ENCODE data around the gene MAP1LC3B2.
"Not testable (repeated sequence)": the region's sequence is repeated elsewhere in the genome, so short reads cannot be mapped to it uniquely, and the experiment has no call there.

The MAP1LC3B2 gene

DNA sequence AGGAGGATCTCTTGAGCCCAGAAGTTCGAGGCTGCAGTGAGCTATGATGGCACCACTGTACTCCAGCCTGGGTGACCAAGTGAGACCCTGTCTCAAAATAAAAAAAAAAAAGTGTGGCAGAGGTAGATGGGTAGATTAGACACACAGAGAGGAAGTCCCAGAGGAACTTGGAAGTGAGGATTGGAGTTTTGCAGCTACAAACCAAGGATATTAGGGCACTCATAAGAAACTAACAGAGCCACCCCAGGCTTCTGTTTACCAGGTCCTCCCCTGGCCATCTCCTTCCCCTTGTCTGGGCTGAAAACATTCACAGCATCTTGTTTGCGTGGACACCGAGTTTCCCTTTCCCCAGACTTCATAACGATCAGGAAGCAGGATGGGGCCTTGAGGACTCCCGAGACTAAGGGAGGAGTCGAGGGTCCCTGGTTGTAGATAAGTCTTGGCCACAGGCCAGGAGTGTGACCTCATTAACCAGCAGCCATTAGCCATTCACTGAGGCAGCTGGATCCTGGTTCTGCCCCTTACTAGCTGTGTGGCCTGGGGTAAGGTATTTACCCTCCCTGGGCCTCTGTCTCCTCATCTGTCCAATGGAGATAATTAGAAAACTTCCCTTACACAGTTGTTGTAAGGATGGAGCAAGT lies 2.1 kb downstream of the MAP1LC3B2 start:
- Mint-ChIP-seq H3K4me1 (ENCODE audit: low read depth) (peaks cover 35% of the 10 kb centered on the region), H3K36me3 (ENCODE audit: low read depth) (peaks cover 1% of the 10 kb centered on the region), H3K9me3 (peaks cover 7% of the 10 kb centered on the region), H3K27me3 (no peaks in the 10 kb centered on the region), H3K27ac (no peak overlapping the region), H3K4me3 (no peak overlapping the region)
- no peak for DNase-seq

DNA sequence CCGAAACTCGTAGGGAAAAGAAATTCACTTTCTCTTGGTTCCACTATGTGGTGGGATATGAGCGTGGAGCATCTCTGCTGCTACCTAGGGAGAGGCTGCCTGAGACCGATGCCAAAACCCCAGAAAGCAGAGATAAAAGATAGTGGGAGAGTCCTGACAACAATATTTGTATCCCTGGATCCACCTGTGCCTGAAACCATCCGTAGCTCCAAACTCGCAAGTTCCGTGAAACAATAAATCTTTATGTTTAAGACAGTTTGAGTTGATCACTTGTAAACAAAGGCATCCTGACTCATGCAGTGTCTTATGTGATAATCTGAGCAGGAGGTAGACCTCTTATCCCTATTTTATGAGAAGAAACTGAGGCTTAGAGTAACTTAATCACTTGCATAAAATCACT lies 2.9 kb downstream of the MAP1LC3B2 start:
- Mint-ChIP-seq H3K36me3 (ENCODE audit: low read depth) (peaks cover 1% of the 10 kb centered on the region), H3K9me3 (peaks cover 7% of the 10 kb centered on the region), H3K4me3 (no peak overlapping the region), H3K27me3 (no peaks in the 10 kb centered on the region), H3K27ac (no peak overlapping the region), H3K4me1 (ENCODE audit: low read depth) (peaks cover 33% of the 10 kb centered on the region)
- DNase-seq = no peak

DNA sequence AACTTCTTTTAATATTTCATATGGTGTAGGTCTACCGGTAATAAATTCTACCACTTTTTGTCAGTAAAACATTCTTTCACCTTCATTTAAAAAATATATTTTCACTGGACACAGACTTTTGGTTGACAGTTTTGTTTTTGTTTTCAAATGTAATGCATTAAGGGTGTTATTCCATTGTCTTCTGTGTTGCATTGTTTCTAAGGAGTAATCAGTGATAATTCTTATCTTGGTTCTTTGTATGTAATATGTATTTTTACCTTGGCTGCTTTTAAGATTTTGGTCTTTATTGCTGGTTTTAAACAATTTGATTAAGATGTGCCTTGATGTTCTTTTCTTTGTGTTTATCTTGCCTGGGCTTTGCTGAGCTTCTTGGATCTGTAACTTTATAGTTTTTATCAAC lies 4.1 kb downstream of the MAP1LC3B2 start:
- Mint-ChIP-seq H3K4me1 (ENCODE audit: low read depth) (peaks cover 26% of the 10 kb centered on the region), H3K27ac (no peak overlapping the region), H3K9me3 (peaks cover 7% of the 10 kb centered on the region), H3K27me3 (no peaks in the 10 kb centered on the region), H3K36me3 (ENCODE audit: low read depth) (peaks cover 1% of the 10 kb centered on the region), H3K4me3 (no peak overlapping the region)
- no peak for DNase-seq

DNA sequence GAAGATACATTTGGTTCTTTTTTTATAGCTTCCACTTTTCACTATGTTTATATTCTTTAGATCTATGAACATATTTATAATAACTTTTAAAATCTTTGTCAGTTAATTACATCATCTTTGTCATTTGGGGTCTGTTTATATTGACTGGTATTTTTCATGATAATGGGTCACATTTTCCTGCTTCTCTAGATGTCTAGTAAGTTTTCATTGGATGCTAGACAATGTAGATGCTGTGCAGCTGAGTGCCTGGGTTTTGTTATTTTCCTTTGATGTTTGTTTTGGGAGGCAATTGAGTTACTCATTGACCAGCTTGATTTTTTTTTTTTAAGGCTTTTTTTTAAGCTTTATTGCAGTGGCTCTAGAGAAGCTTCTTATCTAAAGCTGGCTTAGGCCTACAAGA lies 4.9 kb downstream of the MAP1LC3B2 start:
- H3K4me3 Mint-ChIP-seq = no peak overlapping the region
- DNase-seq = no peak
- H3K27me3 Mint-ChIP-seq = no peaks in the 10 kb centered on the region
- peaks cover 18% of the 10 kb centered on the region for H3K4me1 Mint-ChIP-seq (ENCODE audit: low read depth)
- no peak overlapping the region for H3K27ac Mint-ChIP-seq
- H3K9me3 Mint-ChIP-seq = peaks cover 7% of the 10 kb centered on the region
- H3K36me3 Mint-ChIP-seq (ENCODE audit: low read depth) = peaks cover 1% of the 10 kb centered on the region

DNA sequence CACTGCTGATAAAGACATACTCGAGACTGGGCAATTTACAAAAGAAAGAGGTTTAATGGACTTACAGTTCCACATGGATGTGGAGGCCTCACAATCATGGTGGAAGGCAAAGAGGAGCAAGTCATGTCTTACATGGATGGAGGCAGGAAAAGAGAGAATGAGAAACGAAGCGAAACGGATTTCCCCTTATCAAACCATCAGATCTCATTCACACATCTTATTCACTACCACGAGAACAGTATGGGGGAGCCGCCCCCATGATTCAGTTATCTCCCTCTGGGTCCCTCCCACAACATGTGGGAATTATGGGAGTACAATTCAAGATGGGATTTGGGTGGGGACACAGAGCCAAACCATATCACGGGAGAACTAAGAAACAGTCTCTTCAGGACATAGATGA lies 6.0 kb downstream of the MAP1LC3B2 start:
- H3K27ac Mint-ChIP-seq; H3K27me3 Mint-ChIP-seq; DNase-seq; H3K36me3 Mint-ChIP-seq (ENCODE audit: low read depth); H3K9me3 Mint-ChIP-seq; H3K4me3 Mint-ChIP-seq; H3K4me1 Mint-ChIP-seq (ENCODE audit: low read depth): not testable (repeated sequence)

DNA sequence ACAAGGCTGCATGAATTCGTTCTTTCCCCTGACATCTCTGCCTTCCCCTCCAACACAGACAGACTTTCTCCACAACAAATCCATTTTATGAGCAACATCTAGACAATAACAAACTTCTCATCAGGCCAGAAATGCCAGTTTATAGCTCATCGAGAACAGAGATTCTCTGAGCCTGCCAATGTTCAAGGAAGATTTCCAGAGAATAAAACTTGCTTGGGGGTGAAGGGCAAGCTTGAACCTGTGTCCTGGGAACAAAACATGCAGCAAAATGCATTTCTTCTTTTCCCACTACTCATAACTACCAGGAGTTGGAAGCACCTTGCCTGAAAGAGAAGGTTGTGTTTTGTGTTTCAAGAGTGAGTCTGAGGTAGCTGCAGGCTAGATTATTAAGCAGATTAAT lies 6.8 kb downstream of the MAP1LC3B2 start:
- H3K36me3 Mint-ChIP-seq (ENCODE audit: low read depth) = peaks cover 1% of the 10 kb centered on the region
- H3K27ac Mint-ChIP-seq = no peak overlapping the region
- H3K4me1 Mint-ChIP-seq (ENCODE audit: low read depth) = peaks cover 2% of the 10 kb centered on the region
- peaks cover 9% of the 10 kb centered on the region for H3K9me3 Mint-ChIP-seq
- H3K4me3 Mint-ChIP-seq = no peak overlapping the region
- no peaks in the 10 kb centered on the region for H3K27me3 Mint-ChIP-seq
- no peak for DNase-seq

DNA sequence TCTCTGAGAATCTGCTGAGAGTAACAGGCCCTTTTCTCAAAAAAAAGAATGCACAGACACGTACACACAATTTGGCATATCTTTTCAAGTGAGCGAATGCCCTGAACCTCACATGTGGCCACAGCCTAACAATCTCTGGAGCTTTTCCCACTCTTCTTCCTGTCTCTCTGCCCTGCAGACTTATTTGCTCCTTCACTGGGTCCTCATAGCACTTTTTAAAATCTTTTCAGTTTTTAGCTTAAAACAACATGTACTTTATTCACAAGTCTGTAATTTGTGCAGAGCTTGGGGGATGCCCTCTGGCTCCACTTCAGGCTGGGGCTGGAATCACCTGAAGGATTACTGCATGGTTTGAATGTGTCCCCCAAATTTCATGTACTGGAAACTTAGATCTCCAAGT lies 9.0 kb downstream of the MAP1LC3B2 start:
- no peak for DNase-seq
- Mint-ChIP-seq H3K4me1 (ENCODE audit: low read depth) (no peaks in the 10 kb centered on the region), H3K27ac (no peak overlapping the region), H3K27me3 (no peaks in the 10 kb centered on the region), H3K36me3 (ENCODE audit: low read depth) (peaks cover 1% of the 10 kb centered on the region), H3K4me3 (no peak overlapping the region), H3K9me3 (peaks cover 9% of the 10 kb centered on the region)

DNA sequence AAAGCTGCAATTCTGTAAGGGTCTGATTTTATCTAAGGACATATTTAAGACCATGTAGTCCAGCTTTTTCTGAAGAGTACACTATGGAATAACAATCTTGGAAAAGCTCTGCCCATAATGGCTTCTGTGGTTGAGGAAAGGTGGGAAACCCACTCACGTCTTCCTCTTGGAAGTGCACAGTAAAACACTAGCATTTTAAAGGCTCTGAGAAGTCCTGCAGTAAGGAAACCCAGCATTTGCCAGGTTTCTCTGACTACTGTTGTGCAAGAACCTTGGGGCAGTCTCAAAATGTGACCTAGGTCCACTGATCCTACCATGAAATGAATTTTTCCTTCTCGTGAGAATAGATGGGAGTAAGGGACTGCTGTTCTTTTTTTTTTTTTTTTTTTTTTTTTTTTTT lies 11.9 kb downstream of the MAP1LC3B2 start:
- H3K27me3 Mint-ChIP-seq = no peaks in the 10 kb centered on the region
- no peak overlapping the region for H3K4me3 Mint-ChIP-seq
- H3K36me3 Mint-ChIP-seq (ENCODE audit: low read depth) = no peaks in the 10 kb centered on the region
- H3K4me1 Mint-ChIP-seq (ENCODE audit: low read depth) = no peaks in the 10 kb centered on the region
- no peak overlapping the region for H3K27ac Mint-ChIP-seq
- peaks cover 2% of the 10 kb centered on the region for H3K9me3 Mint-ChIP-seq
- no peak for DNase-seq

DNA sequence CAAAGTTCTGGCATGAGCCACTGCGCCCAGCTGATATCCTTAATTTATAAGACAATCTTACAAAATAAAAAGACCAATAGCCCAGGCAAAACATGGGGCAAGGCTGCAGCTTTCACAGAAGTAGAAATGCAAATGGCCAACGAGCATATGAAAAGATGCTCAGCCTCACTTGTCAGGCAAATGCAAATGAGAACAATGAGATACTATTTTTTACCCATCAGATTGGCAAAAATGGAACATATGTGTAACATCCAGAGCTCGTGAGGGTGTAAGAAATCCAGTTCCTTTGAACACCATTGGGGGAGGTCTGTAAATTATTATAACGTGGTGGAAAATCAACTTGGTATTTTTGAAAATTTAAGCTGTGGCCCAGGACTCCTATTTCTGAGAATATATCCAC lies 14.6 kb downstream of the MAP1LC3B2 start:
- Mint-ChIP-seq H3K27ac (no peak overlapping the region), H3K36me3 (ENCODE audit: low read depth) (no peaks in the 10 kb centered on the region), H3K9me3 (peaks cover 2% of the 10 kb centered on the region), H3K4me3 (no peak overlapping the region), H3K27me3 (no peaks in the 10 kb centered on the region), H3K4me1 (ENCODE audit: low read depth) (no peaks in the 10 kb centered on the region)
- DNase-seq = no peak

DNA sequence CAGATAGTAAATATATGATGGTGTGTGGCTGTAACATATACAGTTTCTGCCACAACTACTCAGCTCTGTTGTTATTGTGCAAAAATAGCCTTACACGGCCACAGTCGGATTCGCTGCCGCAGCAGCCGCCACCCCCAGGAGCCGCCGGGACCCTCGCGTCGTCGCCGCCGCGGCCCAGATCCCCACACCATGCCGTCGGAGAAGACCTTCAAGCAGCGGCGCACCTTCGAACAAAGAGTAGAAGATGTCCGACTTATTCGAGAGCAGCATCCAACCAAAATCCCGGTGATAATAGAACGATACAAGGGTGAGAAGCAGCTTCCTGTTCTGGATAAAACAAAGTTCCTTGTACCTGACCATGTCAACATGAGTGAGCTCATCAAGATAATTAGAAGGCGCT lies 16.6 kb downstream of the MAP1LC3B2 start:
- DNase-seq; H3K27me3 Mint-ChIP-seq; H3K27ac Mint-ChIP-seq; H3K36me3 Mint-ChIP-seq (ENCODE audit: low read depth); H3K4me3 Mint-ChIP-seq; H3K9me3 Mint-ChIP-seq; H3K4me1 Mint-ChIP-seq (ENCODE audit: low read depth): not testable (repeated sequence)

DNA sequence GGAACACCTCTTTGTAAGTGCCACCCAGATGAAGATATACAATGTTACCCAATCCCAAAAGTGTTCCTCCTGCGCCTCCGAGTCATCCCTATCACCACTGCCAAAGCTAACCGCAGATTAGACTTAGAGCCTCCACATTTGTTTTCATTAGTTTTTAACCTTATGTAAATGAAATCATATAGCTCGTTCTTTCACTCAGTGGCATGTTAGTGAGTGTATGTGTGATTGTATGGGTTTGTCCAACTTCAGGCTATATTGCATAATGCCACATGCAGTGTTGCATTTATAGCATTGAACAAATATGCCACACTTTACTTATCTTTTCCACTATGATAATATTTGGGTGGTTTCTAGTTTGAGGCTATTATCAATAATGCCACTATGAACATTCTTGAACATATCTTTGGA lies 18.0 kb downstream of the MAP1LC3B2 start:
- DNase-seq = no peak
- Mint-ChIP-seq H3K9me3 (no peaks in the 10 kb centered on the region), H3K27me3 (no peaks in the 10 kb centered on the region), H3K4me1 (ENCODE audit: low read depth) (no peaks in the 10 kb centered on the region), H3K27ac (no peak overlapping the region), H3K36me3 (ENCODE audit: low read depth) (no peaks in the 10 kb centered on the region), H3K4me3 (no peak overlapping the region)

DNA sequence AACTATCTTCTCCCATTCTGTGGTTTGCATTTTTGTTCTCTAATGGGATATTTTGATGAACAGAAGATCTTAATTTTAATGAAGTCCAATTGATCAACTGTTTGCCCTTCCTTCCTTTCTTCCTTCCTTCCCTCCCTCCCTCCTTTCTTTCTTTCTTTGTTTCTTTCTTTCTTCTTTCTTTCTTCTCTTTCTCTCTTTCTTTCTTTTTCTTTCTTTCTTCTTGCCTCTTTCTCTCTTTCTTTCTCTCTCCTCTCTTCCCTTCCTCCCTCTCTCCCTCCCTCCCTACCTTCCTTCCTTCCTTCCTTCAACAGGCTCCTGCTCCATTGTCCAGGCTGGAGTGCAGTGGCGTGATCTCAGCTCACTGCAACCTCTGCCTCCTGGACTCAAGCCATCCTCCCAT lies 18.9 kb downstream of the MAP1LC3B2 start:
- H3K4me3 Mint-ChIP-seq = no peak overlapping the region
- H3K36me3 Mint-ChIP-seq (ENCODE audit: low read depth) = no peaks in the 10 kb centered on the region
- no peaks in the 10 kb centered on the region for H3K27me3 Mint-ChIP-seq
- H3K27ac Mint-ChIP-seq = no peak overlapping the region
- no peaks in the 10 kb centered on the region for H3K9me3 Mint-ChIP-seq
- no peak for DNase-seq
- no peaks in the 10 kb centered on the region for H3K4me1 Mint-ChIP-seq (ENCODE audit: low read depth)

DNA sequence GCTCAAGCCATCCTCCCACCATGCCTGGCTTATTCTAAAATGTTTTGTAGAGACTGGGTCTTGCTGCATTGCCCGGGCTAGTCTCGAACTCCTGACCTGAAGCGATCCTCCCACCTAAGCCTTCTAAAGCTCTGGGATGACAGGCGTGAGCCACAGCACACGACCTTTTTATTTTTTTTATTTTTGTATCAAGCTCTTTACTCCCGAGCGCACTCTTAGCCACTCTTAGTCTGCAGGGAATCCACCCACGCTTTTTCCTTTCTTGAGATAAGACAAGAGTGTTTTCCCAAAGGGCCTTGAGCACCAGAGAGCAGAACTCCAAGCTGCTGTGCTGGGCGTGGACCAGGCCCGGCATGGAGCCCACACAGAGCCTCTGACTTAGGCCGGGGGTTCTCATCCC lies 23.4 kb downstream of the MAP1LC3B2 start:
- no peaks in the 10 kb centered on the region for H3K4me1 Mint-ChIP-seq (ENCODE audit: low read depth)
- no peak overlapping the region for H3K27ac Mint-ChIP-seq
- peaks cover 3% of the 10 kb centered on the region for H3K27me3 Mint-ChIP-seq
- no peak for DNase-seq
- no peak overlapping the region for H3K4me3 Mint-ChIP-seq
- H3K9me3 Mint-ChIP-seq = peaks cover 6% of the 10 kb centered on the region
- no peaks in the 10 kb centered on the region for H3K36me3 Mint-ChIP-seq (ENCODE audit: low read depth)

DNA sequence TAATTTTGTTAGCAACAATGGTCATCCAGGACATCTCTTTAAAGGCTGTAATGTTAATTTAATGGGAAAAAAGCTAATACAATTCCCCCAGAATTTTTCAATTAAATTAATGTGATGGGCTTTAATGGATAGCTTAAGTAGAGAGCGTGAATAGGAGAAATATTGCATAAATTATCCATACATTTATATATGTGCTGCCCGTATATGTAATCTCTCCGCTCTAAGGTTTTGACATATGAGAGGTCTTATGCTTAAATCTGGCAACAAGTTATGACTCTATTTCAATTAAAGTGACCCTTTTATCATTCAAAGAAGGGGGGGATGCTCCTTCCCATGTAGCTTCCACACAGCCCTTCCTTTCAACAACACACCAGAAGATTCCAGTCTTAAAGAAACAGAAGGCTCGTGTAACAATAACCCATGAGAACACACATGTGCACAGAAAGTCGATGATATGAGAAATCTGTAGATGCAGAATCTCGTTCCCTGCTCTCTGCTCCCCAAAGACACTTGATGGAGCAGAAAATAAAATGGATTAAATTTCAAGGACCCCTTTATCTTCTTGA lies 24.0 kb downstream of the MAP1LC3B2 start:
- peaks cover 6% of the 10 kb centered on the region for H3K9me3 Mint-ChIP-seq

DNA sequence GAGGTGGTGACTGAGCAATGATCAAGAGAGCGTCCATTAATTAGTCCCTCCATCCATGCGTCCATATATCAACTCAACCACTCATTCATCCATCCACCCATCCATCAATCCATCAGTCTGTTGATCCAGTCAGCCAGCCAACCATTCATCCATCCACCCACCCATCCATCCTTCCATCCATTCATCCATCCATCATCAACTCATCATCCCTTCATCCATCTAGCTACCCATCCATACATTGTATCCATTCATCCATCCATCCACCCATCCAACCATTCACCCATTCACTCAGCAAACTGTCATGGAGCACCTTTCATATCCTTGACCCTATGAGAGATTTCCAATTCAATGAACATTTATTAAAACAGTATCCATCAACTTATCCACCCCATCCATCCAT lies 28.1 kb downstream of the MAP1LC3B2 start:
- DNase-seq = no peak
- peaks cover 4% of the 10 kb centered on the region for H3K4me1 Mint-ChIP-seq (ENCODE audit: low read depth)
- no peak overlapping the region for H3K4me3 Mint-ChIP-seq
- H3K36me3 Mint-ChIP-seq (ENCODE audit: low read depth) = no peaks in the 10 kb centered on the region
- H3K9me3 Mint-ChIP-seq = peaks cover 6% of the 10 kb centered on the region
- H3K27me3 Mint-ChIP-seq = peaks cover 4% of the 10 kb centered on the region
- H3K27ac Mint-ChIP-seq = no peak overlapping the region

More for the DNA sequence above, 24.0 kb downstream of the MAP1LC3B2 start:
- no peak overlapping the region for H3K4me3 Mint-ChIP-seq
- no peaks in the 10 kb centered on the region for H3K4me1 Mint-ChIP-seq (ENCODE audit: low read depth)
- H3K27me3 Mint-ChIP-seq = peaks cover 4% of the 10 kb centered on the region
- no peak overlapping the region for H3K27ac Mint-ChIP-seq
- DNase-seq = no peak
- H3K36me3 Mint-ChIP-seq (ENCODE audit: low read depth) = no peaks in the 10 kb centered on the region

Data from activated T-cell treated with anti-CD3 and anti-CD28 coated beads, Interleukin-2, amount 50 U/mL, for 24 hours (primary cell).